Measurements from ENCODE around the gene SHOX.
"Not testable (repeated sequence)": the region's sequence is repeated elsewhere in the genome, so short reads cannot be mapped to it uniquely, and the experiment has no call there.

The SHOX gene

GRCh38 chrX:622802-623201, 7.8 kb upstream of the SHOX start:
- DNase-seq: not testable (repeated sequence)

- DNase-seq: no peak
Measured at GRCh38 chrX:623268-623598, 7.4 kb upstream of the SHOX start.

- DNase-seq: no peak
Measured at GRCh38 chrX:623599-624315, 6.8 kb upstream of the SHOX start.

GRCh38 chrX:625137-625691, 5.4 kb upstream of the SHOX start:
- no peak for DNase-seq

- DNase-seq: not testable (repeated sequence)
Measured at GRCh38 chrX:626047-626446, 4.5 kb upstream of the SHOX start.

GRCh38 chrX:626745-627509, 3.7 kb upstream of the SHOX start:
- no peak for DNase-seq

- no peak for DNase-seq
Measured at GRCh38 chrX:627510-627981, 3.0 kb upstream of the SHOX start.

- DNase-seq: no peak
Measured at GRCh38 chrX:627995-628394, 2.6 kb upstream of the SHOX start.

GRCh38 chrX:629230-630006, 1.2 kb upstream of the SHOX start:
- DNase-seq: no peak

GRCh38 chrX:630007-630611, 482 bp upstream of the SHOX start:
- no peak for DNase-seq

- DNase-seq: no peak
Measured at GRCh38 chrX:631802-632365, 1.3 kb downstream of the SHOX start.

- no peak for DNase-seq
Measured at GRCh38 chrX:632366-633042, 1.9 kb downstream of the SHOX start.

GRCh38 chrX:633043-633984, 2.7 kb downstream of the SHOX start:
- no peak for DNase-seq

- no peak for DNase-seq
Measured at GRCh38 chrX:633985-634958, 3.7 kb downstream of the SHOX start.

GRCh38 chrX:635428-636090, 5.0 kb downstream of the SHOX start:
- DNase-seq: no peak

GRCh38 chrX:636981-637659, 6.5 kb downstream of the SHOX start:
- DNase-seq: no peak

GRCh38 chrX:637660-638481, 7.3 kb downstream of the SHOX start:
- DNase-seq: no peak
